Measurements from ENCODE around the gene ELMO3. TPM values are rescaled to one million over a fixed set of nuclear protein-coding genes. Genes with fewer than 3 reads are reported as not detected.

The ELMO3 gene
- total and polyA plus RNA-seq, 2 of the 13 experiments (the other 11 are each of a cell fraction or from before 2014, with no cell fraction given): 2.6 to 4.0 TPM

- TF ChIP-seq YY1 (IDR thresholded peaks at IDR 0.05; ENCODE audit: insufficient read depth, insufficient replicate concordance, low read depth, low read length) (no peak), FOXO1 (CRISPR knock-in tag; IDR thresholded peaks at IDR 0.05) (no peak), ZNF652 (CRISPR knock-in tag; IDR thresholded peaks at IDR 0.05; ENCODE audit: borderline replicate concordance, low read depth) (no peak), KDM4B (CRISPR knock-in tag; IDR thresholded peaks at IDR 0.05) (no peak), TOPORS (CRISPR knock-in tag; IDR thresholded peaks at IDR 0.05) (no peak), ZNF143 (CRISPR knock-in tag; IDR thresholded peaks at IDR 0.05) (no peak), HNF1A (IDR thresholded peaks at IDR 0.05; ENCODE audit: low read depth) (no peak), HNF1A (CRISPR knock-in tag; IDR thresholded peaks at IDR 0.05; ENCODE audit: borderline replicate concordance) (no peak), GPN1 (CRISPR knock-in tag; IDR thresholded peaks at IDR 0.05; ENCODE audit: borderline replicate concordance) (no peak), USF2 (IDR thresholded peaks at IDR 0.05; ENCODE audit: low read depth, low read length) (no peak), USF2 (CRISPR knock-in tag; IDR thresholded peaks at IDR 0.05; ENCODE audit: borderline replicate concordance) (no peak), ZNF337 (CRISPR knock-in tag; IDR thresholded peaks at IDR 0.05; ENCODE audit: borderline replicate concordance, low read depth) (no peak), KDM6A (CRISPR knock-in tag; IDR thresholded peaks at IDR 0.05; ENCODE audit: low read depth) (no peak), ZNF274 (CRISPR knock-in tag; IDR thresholded peaks at IDR 0.05) (no peak), ZNF564 (CRISPR knock-in tag; IDR thresholded peaks at IDR 0.05) (no peak), ZNF569 (CRISPR knock-in tag; IDR thresholded peaks at IDR 0.05; ENCODE audit: borderline replicate concordance) (no peak), TRAFD1 (CRISPR knock-in tag; IDR thresholded peaks at IDR 0.05; ENCODE audit: borderline replicate concordance) (no peak), ZNF253 (CRISPR knock-in tag; IDR thresholded peaks at IDR 0.05; ENCODE audit: borderline replicate concordance) (no peak), ZNF766 (CRISPR knock-in tag; IDR thresholded peaks at IDR 0.05; ENCODE audit: borderline replicate concordance) (no peak)
Observed at GRCh38 chr16:67191411-67191994, 7.4 kb upstream of the ELMO3 start (continued).

All from HepG2 (cell line).